ENCODE results near the gene NOP16.
A peak's percentile ranks its signal among the peaks of the same experiment; 100 is the strongest.

NOP16 gene

GRCh38 chr5:176388003-176388443, 375 bp downstream of the NOP16 start:
- TF ChIP-seq PRDM10 (tag by site-specific recombination; IDR thresholded peaks at IDR 0.05): peak; percentile 86
- TF ChIP-seq ZNF660 (tag by site-specific recombination; IDR thresholded peaks at IDR 0.05): no peak
- TF ChIP-seq ZNF600 (tag by site-specific recombination; IDR thresholded peaks at IDR 0.05): peak; percentile 65; the same call in 1 of the 2 replicates
- TF ChIP-seq, protein P1, sequence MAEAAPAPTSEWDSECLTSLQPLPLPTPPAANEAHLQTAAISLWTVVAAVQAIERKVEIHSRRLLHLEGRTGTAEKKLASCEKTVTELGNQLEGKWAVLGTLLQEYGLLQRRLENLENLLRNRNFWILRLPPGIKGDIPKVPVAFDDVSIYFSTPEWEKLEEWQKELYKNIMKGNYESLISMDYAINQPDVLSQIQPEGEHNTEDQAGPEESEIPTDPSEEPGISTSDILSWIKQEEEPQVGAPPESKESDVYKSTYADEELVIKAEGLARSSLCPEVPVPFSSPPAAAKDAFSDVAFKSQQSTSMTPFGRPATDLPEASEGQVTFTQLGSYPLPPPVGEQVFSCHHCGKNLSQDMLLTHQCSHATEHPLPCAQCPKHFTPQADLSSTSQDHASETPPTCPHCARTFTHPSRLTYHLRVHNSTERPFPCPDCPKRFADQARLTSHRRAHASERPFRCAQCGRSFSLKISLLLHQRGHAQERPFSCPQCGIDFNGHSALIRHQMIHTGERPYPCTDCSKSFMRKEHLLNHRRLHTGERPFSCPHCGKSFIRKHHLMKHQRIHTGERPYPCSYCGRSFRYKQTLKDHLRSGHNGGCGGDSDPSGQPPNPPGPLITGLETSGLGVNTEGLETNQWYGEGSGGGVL (tag by site-specific recombination; IDR thresholded peaks at IDR 0.05): peak; percentile 44; the same call in 1 of the 2 replicates
- TF ChIP-seq ZNF155 (tag by site-specific recombination; IDR thresholded peaks at IDR 0.05): no peak
- TF ChIP-seq BCL6B (tag by site-specific recombination; IDR thresholded peaks at IDR 0.05): no peak
- TF ChIP-seq, protein P2, sequence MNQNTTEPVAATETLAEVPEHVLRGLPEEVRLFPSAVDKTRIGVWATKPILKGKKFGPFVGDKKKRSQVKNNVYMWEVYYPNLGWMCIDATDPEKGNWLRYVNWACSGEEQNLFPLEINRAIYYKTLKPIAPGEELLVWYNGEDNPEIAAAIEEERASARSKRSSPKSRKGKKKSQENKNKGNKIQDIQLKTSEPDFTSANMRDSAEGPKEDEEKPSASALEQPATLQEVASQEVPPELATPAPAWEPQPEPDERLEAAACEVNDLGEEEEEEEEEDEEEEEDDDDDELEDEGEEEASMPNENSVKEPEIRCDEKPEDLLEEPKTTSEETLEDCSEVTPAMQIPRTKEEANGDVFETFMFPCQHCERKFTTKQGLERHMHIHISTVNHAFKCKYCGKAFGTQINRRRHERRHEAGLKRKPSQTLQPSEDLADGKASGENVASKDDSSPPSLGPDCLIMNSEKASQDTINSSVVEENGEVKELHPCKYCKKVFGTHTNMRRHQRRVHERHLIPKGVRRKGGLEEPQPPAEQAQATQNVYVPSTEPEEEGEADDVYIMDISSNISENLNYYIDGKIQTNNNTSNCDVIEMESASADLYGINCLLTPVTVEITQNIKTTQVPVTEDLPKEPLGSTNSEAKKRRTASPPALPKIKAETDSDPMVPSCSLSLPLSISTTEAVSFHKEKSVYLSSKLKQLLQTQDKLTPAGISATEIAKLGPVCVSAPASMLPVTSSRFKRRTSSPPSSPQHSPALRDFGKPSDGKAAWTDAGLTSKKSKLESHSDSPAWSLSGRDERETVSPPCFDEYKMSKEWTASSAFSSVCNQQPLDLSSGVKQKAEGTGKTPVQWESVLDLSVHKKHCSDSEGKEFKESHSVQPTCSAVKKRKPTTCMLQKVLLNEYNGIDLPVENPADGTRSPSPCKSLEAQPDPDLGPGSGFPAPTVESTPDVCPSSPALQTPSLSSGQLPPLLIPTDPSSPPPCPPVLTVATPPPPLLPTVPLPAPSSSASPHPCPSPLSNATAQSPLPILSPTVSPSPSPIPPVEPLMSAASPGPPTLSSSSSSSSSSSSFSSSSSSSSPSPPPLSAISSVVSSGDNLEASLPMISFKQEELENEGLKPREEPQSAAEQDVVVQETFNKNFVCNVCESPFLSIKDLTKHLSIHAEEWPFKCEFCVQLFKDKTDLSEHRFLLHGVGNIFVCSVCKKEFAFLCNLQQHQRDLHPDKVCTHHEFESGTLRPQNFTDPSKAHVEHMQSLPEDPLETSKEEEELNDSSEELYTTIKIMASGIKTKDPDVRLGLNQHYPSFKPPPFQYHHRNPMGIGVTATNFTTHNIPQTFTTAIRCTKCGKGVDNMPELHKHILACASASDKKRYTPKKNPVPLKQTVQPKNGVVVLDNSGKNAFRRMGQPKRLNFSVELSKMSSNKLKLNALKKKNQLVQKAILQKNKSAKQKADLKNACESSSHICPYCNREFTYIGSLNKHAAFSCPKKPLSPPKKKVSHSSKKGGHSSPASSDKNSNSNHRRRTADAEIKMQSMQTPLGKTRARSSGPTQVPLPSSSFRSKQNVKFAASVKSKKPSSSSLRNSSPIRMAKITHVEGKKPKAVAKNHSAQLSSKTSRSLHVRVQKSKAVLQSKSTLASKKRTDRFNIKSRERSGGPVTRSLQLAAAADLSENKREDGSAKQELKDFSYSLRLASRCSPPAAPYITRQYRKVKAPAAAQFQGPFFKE (tag by site-specific recombination; IDR thresholded peaks at IDR 0.05; ENCODE audit: borderline replicate concordance): peak; percentile 64; the same call in 1 of the 2 replicates
- TF ChIP-seq ZNF341 (tag by site-specific recombination; IDR thresholded peaks at IDR 0.05; ENCODE audit: low read depth): peak; percentile 72
- TF ChIP-seq, protein P3, sequence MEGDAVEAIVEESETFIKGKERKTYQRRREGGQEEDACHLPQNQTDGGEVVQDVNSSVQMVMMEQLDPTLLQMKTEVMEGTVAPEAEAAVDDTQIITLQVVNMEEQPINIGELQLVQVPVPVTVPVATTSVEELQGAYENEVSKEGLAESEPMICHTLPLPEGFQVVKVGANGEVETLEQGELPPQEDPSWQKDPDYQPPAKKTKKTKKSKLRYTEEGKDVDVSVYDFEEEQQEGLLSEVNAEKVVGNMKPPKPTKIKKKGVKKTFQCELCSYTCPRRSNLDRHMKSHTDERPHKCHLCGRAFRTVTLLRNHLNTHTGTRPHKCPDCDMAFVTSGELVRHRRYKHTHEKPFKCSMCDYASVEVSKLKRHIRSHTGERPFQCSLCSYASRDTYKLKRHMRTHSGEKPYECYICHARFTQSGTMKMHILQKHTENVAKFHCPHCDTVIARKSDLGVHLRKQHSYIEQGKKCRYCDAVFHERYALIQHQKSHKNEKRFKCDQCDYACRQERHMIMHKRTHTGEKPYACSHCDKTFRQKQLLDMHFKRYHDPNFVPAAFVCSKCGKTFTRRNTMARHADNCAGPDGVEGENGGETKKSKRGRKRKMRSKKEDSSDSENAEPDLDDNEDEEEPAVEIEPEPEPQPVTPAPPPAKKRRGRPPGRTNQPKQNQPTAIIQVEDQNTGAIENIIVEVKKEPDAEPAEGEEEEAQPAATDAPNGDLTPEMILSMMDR (tag by site-specific recombination; IDR thresholded peaks at IDR 0.05): 0 out of 2 replicates have a peak, but pooled peaks have one; percentile 14
- TF ChIP-seq, protein P4, sequence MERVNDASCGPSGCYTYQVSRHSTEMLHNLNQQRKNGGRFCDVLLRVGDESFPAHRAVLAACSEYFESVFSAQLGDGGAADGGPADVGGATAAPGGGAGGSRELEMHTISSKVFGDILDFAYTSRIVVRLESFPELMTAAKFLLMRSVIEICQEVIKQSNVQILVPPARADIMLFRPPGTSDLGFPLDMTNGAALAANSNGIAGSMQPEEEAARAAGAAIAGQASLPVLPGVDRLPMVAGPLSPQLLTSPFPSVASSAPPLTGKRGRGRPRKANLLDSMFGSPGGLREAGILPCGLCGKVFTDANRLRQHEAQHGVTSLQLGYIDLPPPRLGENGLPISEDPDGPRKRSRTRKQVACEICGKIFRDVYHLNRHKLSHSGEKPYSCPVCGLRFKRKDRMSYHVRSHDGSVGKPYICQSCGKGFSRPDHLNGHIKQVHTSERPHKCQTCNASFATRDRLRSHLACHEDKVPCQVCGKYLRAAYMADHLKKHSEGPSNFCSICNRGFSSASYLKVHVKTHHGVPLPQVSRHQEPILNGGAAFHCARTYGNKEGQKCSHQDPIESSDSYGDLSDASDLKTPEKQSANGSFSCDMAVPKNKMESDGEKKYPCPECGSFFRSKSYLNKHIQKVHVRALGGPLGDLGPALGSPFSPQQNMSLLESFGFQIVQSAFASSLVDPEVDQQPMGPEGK (tag by site-specific recombination; IDR thresholded peaks at IDR 0.05): no peak
- TF ChIP-seq ZFP69B (tag by site-specific recombination; IDR thresholded peaks at IDR 0.05): 0 out of 2 replicates have a peak, but pooled peaks have one; percentile 7
- TF ChIP-seq, protein P5, sequence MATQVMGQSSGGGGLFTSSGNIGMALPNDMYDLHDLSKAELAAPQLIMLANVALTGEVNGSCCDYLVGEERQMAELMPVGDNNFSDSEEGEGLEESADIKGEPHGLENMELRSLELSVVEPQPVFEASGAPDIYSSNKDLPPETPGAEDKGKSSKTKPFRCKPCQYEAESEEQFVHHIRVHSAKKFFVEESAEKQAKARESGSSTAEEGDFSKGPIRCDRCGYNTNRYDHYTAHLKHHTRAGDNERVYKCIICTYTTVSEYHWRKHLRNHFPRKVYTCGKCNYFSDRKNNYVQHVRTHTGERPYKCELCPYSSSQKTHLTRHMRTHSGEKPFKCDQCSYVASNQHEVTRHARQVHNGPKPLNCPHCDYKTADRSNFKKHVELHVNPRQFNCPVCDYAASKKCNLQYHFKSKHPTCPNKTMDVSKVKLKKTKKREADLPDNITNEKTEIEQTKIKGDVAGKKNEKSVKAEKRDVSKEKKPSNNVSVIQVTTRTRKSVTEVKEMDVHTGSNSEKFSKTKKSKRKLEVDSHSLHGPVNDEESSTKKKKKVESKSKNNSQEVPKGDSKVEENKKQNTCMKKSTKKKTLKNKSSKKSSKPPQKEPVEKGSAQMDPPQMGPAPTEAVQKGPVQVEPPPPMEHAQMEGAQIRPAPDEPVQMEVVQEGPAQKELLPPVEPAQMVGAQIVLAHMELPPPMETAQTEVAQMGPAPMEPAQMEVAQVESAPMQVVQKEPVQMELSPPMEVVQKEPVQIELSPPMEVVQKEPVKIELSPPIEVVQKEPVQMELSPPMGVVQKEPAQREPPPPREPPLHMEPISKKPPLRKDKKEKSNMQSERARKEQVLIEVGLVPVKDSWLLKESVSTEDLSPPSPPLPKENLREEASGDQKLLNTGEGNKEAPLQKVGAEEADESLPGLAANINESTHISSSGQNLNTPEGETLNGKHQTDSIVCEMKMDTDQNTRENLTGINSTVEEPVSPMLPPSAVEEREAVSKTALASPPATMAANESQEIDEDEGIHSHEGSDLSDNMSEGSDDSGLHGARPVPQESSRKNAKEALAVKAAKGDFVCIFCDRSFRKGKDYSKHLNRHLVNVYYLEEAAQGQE (tag by site-specific recombination; IDR thresholded peaks at IDR 0.05): no peak
- peak; percentile 45; the same call in 1 of the 2 replicates for TF ChIP-seq ZBTB48 (tag by site-specific recombination; IDR thresholded peaks at IDR 0.05)
- H3K9me3 ChIP-seq (ENCODE audit: control insufficient read depth, insufficient read depth, low read depth, low read length): no peaks in the 10 kb centered on the region
- peak overlapping the region; percentile 67 for H3K4me3 ChIP-seq (ENCODE audit: low read depth, low read length)
- ChIA-PET POLR2A (interaction anchor here (0.7 to 2.2 kb wide), 5 partner anchors 13 to 155 kb away, joined by 3 to 6 read pairs (median 3); partner anchors contain the start of gene KIAA1191), CTCF (interaction anchor here (0.7 kb wide), 1 partner anchor 36 kb away, joined by 3 read pairs; no protein-coding TSS in a partner anchor)
- no peaks in the 10 kb centered on the region for H3K4me1 ChIP-seq (ENCODE audit: control insufficient read depth, insufficient read depth, low read length)
- H3K36me3 ChIP-seq (ENCODE audit: control insufficient read depth in 2 of 2, insufficient read depth in 1 of 2, low read length in 2 of 2): peaks cover 0 to 71% of the 10 kb centered on the region in 2 experiments; a peak in 2 of 3 replicates
- H3K27ac ChIP-seq (ENCODE audit: extremely low read depth, low read depth, low read length): peak overlapping the region; percentile 75; the same call in 1 of the 2 replicates

Data from HEK293 (cell line).